ENCODE data around the gene FRMD5. TPM values are rescaled to one million over a fixed set of nuclear protein-coding genes. Genes with fewer than 3 reads are reported as not detected.

The FRMD5 gene
- total RNA-seq, 4 donors from 2014 or later, result 0.15 to 2.5 (median 0.29) TPM

GRCh38 chr15:44158111-44158510 is 37.0 kb downstream of the FRMD5 start:
- intact Hi-C loops (cut with DNase I; ENCODE audit: low total_unique reads), result no loop called here

GRCh38 chr15:44157679-44158078 is 37.4 kb downstream of the FRMD5 start:
- 83 to 92% methylated on average over 1 of the region's 1 CpG for WGBS, 2 donors
- DNase-seq (ENCODE audit: low spot score in 2 of 2), result no peak

More at GRCh38 chr15:44158111-44158510, 37.0 kb downstream of the FRMD5 start:
- no peak for DNase-seq (ENCODE audit: low spot score in 2 of 2)
- no peak for TF ChIP-seq CTCF (IDR thresholded peaks at IDR 0.05)
- no peak for TF ChIP-seq POLR2A (IDR thresholded peaks at IDR 0.05)
- no peak overlapping the region for H3K4me3 ChIP-seq (ENCODE audit: low read depth, poor library complexity, severe bottlenecking)

GRCh38 chr15:44153352-44153751 is 41.7 kb downstream of the FRMD5 start:
- DNase-seq (ENCODE audit: low spot score in 2 of 2), result no peak
- 86 to 90% methylated on average over 4 of the region's 4 CpGs for WGBS, 2 donors

More at GRCh38 chr15:44157679-44158078, 37.4 kb downstream of the FRMD5 start:
- intact Hi-C loops (cut with DNase I; ENCODE audit: low total_unique reads), result no loop called here
- TF ChIP-seq CTCF (IDR thresholded peaks at IDR 0.05) (no peak), POLR2A (IDR thresholded peaks at IDR 0.05) (no peak)
- no peak overlapping the region for H3K4me3 ChIP-seq (ENCODE audit: low read depth, poor library complexity, severe bottlenecking)

GRCh38 chr15:44149224-44149623 is 45.8 kb downstream of the FRMD5 start:
- TF ChIP-seq POLR2A (IDR thresholded peaks at IDR 0.05), result no peak
- TF ChIP-seq CTCF (IDR thresholded peaks at IDR 0.05), result no peak
- WGBS, 2 donors, result 94 to 100% methylated on average over 1 of the region's 1 CpG
- no peak for DNase-seq (ENCODE audit: low spot score in 2 of 2)
- no peak overlapping the region for H3K4me3 ChIP-seq (ENCODE audit: low read depth, poor library complexity, severe bottlenecking)
- intact Hi-C loops (cut with DNase I; ENCODE audit: low total_unique reads), result no loop called here

More at GRCh38 chr15:44153352-44153751, 41.7 kb downstream of the FRMD5 start:
- no peak overlapping the region for H3K4me3 ChIP-seq (ENCODE audit: low read depth, poor library complexity, severe bottlenecking)
- no peak for TF ChIP-seq CTCF (IDR thresholded peaks at IDR 0.05)
- TF ChIP-seq POLR2A (IDR thresholded peaks at IDR 0.05), result no peak
- intact Hi-C loops (cut with DNase I; ENCODE audit: low total_unique reads), result no loop called here

- no peak for DNase-seq (ENCODE audit: low spot score in 2 of 2)
- intact Hi-C loops (cut with DNase I; ENCODE audit: low total_unique reads), result no loop called here
- 80 to 81% methylated on average over 2 of the region's 2 CpGs for WGBS, 2 donors
Observed at GRCh38 chr15:44148580-44148979, 46.5 kb downstream of the FRMD5 start.

More at GRCh38 chr15:44148580-44148979, 46.5 kb downstream of the FRMD5 start:
- no peak overlapping the region for H3K4me3 ChIP-seq (ENCODE audit: low read depth, poor library complexity, severe bottlenecking)
- TF ChIP-seq CTCF (IDR thresholded peaks at IDR 0.05), result no peak
- TF ChIP-seq POLR2A (IDR thresholded peaks at IDR 0.05), result no peak

Data from lower leg skin (tissue), 4 donors.